ENCODE results near the gene SDK2.

- TF ChIP-seq ZNF768 (tag by site-specific recombination; IDR thresholded peaks at IDR 0.05): no peak
- no peak for TF ChIP-seq ZNF184 (tag by site-specific recombination; IDR thresholded peaks at IDR 0.05)
- no peak for TF ChIP-seq ZNF560 (tag by site-specific recombination; IDR thresholded peaks at IDR 0.05; ENCODE audit: borderline replicate concordance)
- TF ChIP-seq ZXDB (tag by site-specific recombination; IDR thresholded peaks at IDR 0.05): no peak
- no peak for TF ChIP-seq CTCF (tag by site-specific recombination; IDR thresholded peaks at IDR 0.05)
- TF ChIP-seq GLI4 (tag by site-specific recombination; IDR thresholded peaks at IDR 0.05): no peak
- no peak for TF ChIP-seq ZNF248 (tag by site-specific recombination; IDR thresholded peaks at IDR 0.05)
- TF ChIP-seq ZFP41 (tag by site-specific recombination; IDR thresholded peaks at IDR 0.05; ENCODE audit: borderline replicate concordance): no peak
- TF ChIP-seq ZNF473 (tag by site-specific recombination; IDR thresholded peaks at IDR 0.05): no peak
- TF ChIP-seq YY1 (tag by site-specific recombination; IDR thresholded peaks at IDR 0.05): no peak
- TF ChIP-seq ZFP37 (tag by site-specific recombination; IDR thresholded peaks at IDR 0.05): no peak
- no peak for TF ChIP-seq REST (tag by site-specific recombination; IDR thresholded peaks at IDR 0.05)
Observed at GRCh38 chr17:73600103-73600871, 44.0 kb downstream of the SDK2 start.
